ENCODE results near the gene TRPM5.

The TRPM5 gene

GRCh38 chr11:2440646-2441045 lies 3.7 kb downstream of the TRPM5 start:
- Histone ChIP-seq H3K4me3 (no peak overlapping the region), H3K4me1 (peaks cover 0 to 15% (median 5%) of the 10 kb centered on the region in 4 donors), H3K27me3 (peaks cover 0 to 66% of the 10 kb centered on the region in 2 donors), H3K36me3 (no peaks in the 10 kb centered on the region), H3K27ac (no peak overlapping the region), H3K9me3 (no peaks in the 10 kb centered on the region)
- DNase-seq: peak in 1 of 2 donors; percentile 31
- TF ChIP-seq CTCF (IDR thresholded peaks at IDR 0.05): no peak
- intact Hi-C loops (cut with DNase I; ENCODE audit: low total_unique reads): no loop called here

- no peaks in the 10 kb centered on the region for H3K36me3 ChIP-seq
- no peak for TF ChIP-seq CTCF (IDR thresholded peaks at IDR 0.05)
- no peak overlapping the region for H3K27ac ChIP-seq
- H3K27me3 ChIP-seq: peaks cover 0 to 62% of the 10 kb centered on the region in 2 donors
- no peaks in the 10 kb centered on the region for H3K9me3 ChIP-seq
- H3K4me1 ChIP-seq: peaks cover 0 to 8% (median 3%) of the 10 kb centered on the region in 4 donors
- no peak for DNase-seq
- H3K4me3 ChIP-seq: no peak overlapping the region
- intact Hi-C loops (cut with DNase I; ENCODE audit: low total_unique reads): no loop called here
Measured at GRCh38 chr11:2439820-2440219, 4.5 kb downstream of the TRPM5 start.

- no peaks in the 10 kb centered on the region for H3K36me3 ChIP-seq
- peaks cover 0 to 51% of the 10 kb centered on the region in 2 donors for H3K27me3 ChIP-seq
- H3K4me1 ChIP-seq: no peaks in the 10 kb centered on the region
- no peak overlapping the region for H3K27ac ChIP-seq
- DNase-seq: no peak
- intact Hi-C loops (cut with DNase I; ENCODE audit: low total_unique reads): no loop called here
- TF ChIP-seq CTCF (IDR thresholded peaks at IDR 0.05): no peak
- no peak overlapping the region for H3K4me3 ChIP-seq
- H3K9me3 ChIP-seq: no peaks in the 10 kb centered on the region
Measured at GRCh38 chr11:2437516-2437915, 6.8 kb downstream of the TRPM5 start.

GRCh38 chr11:2436521-2437031 lies 7.7 kb downstream of the TRPM5 start:
- Histone ChIP-seq H3K4me3 (no peak overlapping the region), H3K27ac (no peak overlapping the region), H3K4me1 (no peaks in the 10 kb centered on the region), H3K27me3 (peaks cover 0 to 57% of the 10 kb centered on the region in 2 donors), H3K9me3 (no peaks in the 10 kb centered on the region), H3K36me3 (no peaks in the 10 kb centered on the region)
- no peak for TF ChIP-seq CTCF (IDR thresholded peaks at IDR 0.05)
- DNase-seq: no peak
- intact Hi-C loops (cut with DNase I; ENCODE audit: low total_unique reads): no loop called here

GRCh38 chr11:2436013-2436520 lies 8.2 kb downstream of the TRPM5 start:
- DNase-seq: peak in 1 of 2 donors; percentile 60
- no peaks in the 10 kb centered on the region for H3K9me3 ChIP-seq
- H3K27me3 ChIP-seq: peaks cover 0 to 55% of the 10 kb centered on the region in 2 donors
- intact Hi-C loops (cut with DNase I; ENCODE audit: low total_unique reads): no loop called here
- no peaks in the 10 kb centered on the region for H3K36me3 ChIP-seq
- no peak overlapping the region for H3K27ac ChIP-seq
- no peak overlapping the region for H3K4me3 ChIP-seq
- TF ChIP-seq CTCF (IDR thresholded peaks at IDR 0.05): no peak
- no peaks in the 10 kb centered on the region for H3K4me1 ChIP-seq

All from tibial artery (tissue), 4 donors.